NCI-H1048 (cell line): ENCODE measurements around the gene BRINP2.
A peak's percentile ranks its signal among the peaks of the same experiment; 100 is the strongest.

Source experiments
- DNase-seq: peaks from one replicate; lab custom pipeline; 2025; lab: John Stamatoyannopoulos, UW

BRINP2 gene

GRCh38 chr1:177223359-177223758 is 52.6 kb downstream of the BRINP2 start:
- DNase-seq, result no peak

- DNase-seq, result no peak
Measured at GRCh38 chr1:177227978-177228692, 57.4 kb downstream of the BRINP2 start.

GRCh38 chr1:177228693-177229065 is 57.9 kb downstream of the BRINP2 start:
- DNase-seq, result no peak

GRCh38 chr1:177229781-177230180 is 59.0 kb downstream of the BRINP2 start:
- DNase-seq, result no peak

GRCh38 chr1:177230228-177231016 is 59.7 kb downstream of the BRINP2 start:
- DNase-seq, result no peak

- no peak for DNase-seq
Measured at GRCh38 chr1:177235350-177235749, 64.6 kb downstream of the BRINP2 start.

GRCh38 chr1:177236962-177237361 is 66.2 kb downstream of the BRINP2 start:
- DNase-seq, result no peak

- DNase-seq, result no peak
Measured at GRCh38 chr1:177238967-177239366, 68.2 kb downstream of the BRINP2 start.

- no peak for DNase-seq
Measured at GRCh38 chr1:177239792-177240191, 69.0 kb downstream of the BRINP2 start.

- DNase-seq, result no peak
Measured at GRCh38 chr1:177243773-177244172, 73.0 kb downstream of the BRINP2 start.

- DNase-seq, result no peak
Measured at GRCh38 chr1:177246710-177247580, 76.2 kb downstream of the BRINP2 start.

- no peak for DNase-seq
Measured at GRCh38 chr1:177247623-177248176, 76.9 kb downstream of the BRINP2 start.

- no peak for DNase-seq
Measured at GRCh38 chr1:177248258-177248657, 77.5 kb downstream of the BRINP2 start.

- DNase-seq, result no peak
Measured at GRCh38 chr1:177249231-177249630, 78.5 kb downstream of the BRINP2 start.

GRCh38 chr1:177252877-177253276 is 82.1 kb downstream of the BRINP2 start:
- DNase-seq, result no peak

GRCh38 chr1:177255411-177255810 is 84.7 kb downstream of the BRINP2 start:
- no peak for DNase-seq

GRCh38 chr1:177256153-177257075 is 85.7 kb downstream of the BRINP2 start:
- peak; percentile 26 for DNase-seq

GRCh38 chr1:177257128-177257527 is 86.4 kb downstream of the BRINP2 start:
- DNase-seq, result no peak

GRCh38 chr1:177257576-177257975 is 86.8 kb downstream of the BRINP2 start:
- no peak for DNase-seq

GRCh38 chr1:177270863-177271262 is 100.1 kb downstream of the BRINP2 start:
- no peak for DNase-seq

- no peak for DNase-seq
Measured at GRCh38 chr1:177273141-177273540, 102.4 kb downstream of the BRINP2 start.
